Left lobe of liver (tissue), 2 donors: ENCODE data around the gene NACC2. TPM values are rescaled to one million over a fixed set of nuclear protein-coding genes. Genes with fewer than 3 reads are reported as not detected.
A peak's percentile ranks its signal among the peaks of the same experiment; 100 is the strongest.

ENCODE experiments used
- ATAC-seq: fragments of 200-7000 bp; cut with Tn5 transposase; one replicate; pipeline ENCODE4 v1.9.1; 2020; ENCODE audit warnings: mild to moderate bottlenecking, moderate library complexity
- DNase-seq: peaks from one replicate; pipeline ENCODE4 v3.0.0-alpha.2; 2020; ENCODE audit warnings: low spot score
- total RNA-seq: library from RNA; stranded (reverse); gene quantifications from one replicate; pipeline ENCODE4 v1.2.1, GENCODE V29; 2021
- donor health status: DM: no; HTN: no; CAD: no; lungs with moderate emphysema.
- donor health status: DM: no; HTN: yes; CAD: no.

NACC2 gene
- total RNA-seq, 1 donor from 2014 or later: 18.4 TPM

GRCh38 chr9:136003411-136004218, 91.5 kb downstream of the NACC2 start:
- peak; percentile 5 for ATAC-seq

DNA sequence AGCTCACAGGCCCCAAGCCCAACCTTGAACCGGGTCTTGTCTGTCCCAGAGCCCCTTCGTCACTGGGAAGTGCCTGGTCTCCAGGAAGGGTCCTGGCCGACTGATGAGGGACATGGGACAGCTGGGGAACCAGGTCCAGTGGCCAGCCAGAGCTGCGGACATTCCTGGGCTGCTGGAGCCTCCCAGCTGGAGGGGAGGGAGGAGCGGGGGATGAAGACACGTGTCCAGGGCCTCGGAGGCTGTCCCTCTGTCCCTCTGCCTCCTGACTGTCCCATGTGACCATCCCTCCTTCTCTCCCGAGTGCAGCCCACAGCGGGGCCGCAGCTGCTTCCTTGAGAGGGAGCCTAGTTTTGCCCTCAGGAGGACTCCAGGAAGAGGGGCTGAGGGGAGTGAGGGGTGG, 92.2 kb downstream of the NACC2 start:
- DNase-seq: no peak

More at GRCh38 chr9:136003411-136004218, 91.5 kb downstream of the NACC2 start:
- no peak for DNase-seq

DNA sequence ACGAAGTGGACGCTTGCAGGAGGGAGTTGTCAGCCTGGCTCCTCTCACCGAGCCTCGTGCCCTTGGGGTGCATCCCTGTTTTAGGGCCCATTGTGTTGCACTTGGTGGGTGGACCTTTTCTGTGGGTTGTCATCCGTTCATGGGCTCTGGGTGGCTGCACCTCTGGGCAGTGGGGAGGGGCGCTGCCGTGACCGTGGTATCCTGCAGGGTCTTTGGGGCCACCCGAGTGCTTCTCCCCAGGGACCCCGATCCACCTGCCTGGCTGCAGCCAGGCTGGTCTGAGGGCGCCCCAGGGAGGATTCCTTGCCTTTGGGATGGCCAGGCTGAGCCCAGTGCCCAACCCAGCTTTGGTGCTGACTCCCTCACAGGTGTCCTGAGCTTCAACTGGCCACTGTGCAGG, 92.9 kb downstream of the NACC2 start:
- ATAC-seq (no peak), DNase-seq (no peak)

More for the DNA sequence above, 92.2 kb downstream of the NACC2 start:
- peak; percentile 58 for ATAC-seq

- ATAC-seq: no peak
- DNase-seq: no peak
These were observed 93.9 kb downstream of the NACC2 start for GRCh38 chr9:136001231-136001630.

- DNase-seq (no peak), ATAC-seq (no peak)
These were observed 96.5 kb downstream of the NACC2 start for GRCh38 chr9:135998410-135999071.

- DNase-seq: no peak
- no peak for ATAC-seq
These were observed 97.1 kb downstream of the NACC2 start for GRCh38 chr9:135998016-135998380.

DNA sequence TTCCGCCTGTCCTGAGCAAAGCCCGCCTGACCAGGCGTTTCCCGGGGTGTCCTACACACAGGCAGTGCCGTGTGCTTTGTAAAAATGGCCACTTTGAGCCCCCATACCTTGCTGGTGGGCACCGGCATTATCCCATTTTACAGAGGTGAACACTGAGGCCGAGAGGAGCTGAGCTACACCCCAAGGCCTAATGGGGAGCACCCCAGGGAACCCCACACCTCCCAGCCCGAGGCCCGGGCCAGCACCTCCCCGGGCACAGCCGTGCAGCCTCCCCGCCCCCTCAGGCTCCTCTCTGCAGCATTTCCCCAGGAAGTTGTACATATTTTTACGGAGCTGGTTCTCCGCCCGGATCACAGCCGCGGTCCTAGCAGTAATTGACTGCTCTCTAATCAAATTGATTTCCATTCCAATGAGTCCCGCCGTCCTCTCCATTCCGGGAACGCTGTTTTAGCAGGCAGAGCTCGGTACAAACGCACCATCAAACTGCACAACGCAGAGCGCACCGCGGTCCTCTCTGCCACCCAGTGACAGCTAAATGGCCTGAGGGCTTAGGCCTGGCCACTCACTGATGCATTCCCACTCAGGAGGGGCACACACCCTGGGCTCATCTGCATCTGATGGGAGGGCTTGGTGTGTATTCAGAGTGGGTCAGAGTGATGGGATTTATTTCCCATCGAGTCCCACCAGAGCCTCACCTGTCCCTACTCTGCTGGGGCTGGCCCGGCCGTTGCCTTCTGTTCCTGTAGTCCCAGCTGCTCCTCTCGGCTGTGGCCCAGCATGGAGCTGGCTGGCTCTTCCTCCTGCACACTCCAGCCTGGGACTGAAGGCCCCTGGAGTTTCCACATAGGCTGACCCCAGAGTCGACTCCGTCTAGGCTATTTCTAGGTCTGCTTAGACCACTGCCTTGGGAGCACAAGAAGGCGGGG, 97.7 kb downstream of the NACC2 start:
- no peak for ATAC-seq
- DNase-seq: no peak

DNA sequence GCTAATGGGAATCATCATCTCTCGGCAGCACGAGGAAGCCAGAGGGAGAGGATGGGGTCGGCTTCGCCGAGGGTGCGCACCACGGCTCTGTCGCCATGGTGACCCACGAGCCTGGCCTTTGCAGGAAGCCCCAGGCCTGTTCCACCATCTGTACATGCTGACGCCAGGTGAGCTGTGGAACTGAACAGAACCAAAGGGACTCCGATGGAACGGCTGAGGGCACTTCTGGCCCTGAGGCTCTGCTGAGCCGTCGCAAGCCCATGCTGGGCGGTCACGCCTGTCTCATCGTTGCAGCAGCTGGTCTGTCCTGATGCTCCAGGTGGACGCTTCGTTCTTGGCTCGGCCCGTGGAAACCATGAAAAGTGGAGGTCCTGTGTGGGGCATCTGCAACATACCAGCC, 99.3 kb downstream of the NACC2 start:
- DNase-seq (no peak), ATAC-seq (no peak)

DNA sequence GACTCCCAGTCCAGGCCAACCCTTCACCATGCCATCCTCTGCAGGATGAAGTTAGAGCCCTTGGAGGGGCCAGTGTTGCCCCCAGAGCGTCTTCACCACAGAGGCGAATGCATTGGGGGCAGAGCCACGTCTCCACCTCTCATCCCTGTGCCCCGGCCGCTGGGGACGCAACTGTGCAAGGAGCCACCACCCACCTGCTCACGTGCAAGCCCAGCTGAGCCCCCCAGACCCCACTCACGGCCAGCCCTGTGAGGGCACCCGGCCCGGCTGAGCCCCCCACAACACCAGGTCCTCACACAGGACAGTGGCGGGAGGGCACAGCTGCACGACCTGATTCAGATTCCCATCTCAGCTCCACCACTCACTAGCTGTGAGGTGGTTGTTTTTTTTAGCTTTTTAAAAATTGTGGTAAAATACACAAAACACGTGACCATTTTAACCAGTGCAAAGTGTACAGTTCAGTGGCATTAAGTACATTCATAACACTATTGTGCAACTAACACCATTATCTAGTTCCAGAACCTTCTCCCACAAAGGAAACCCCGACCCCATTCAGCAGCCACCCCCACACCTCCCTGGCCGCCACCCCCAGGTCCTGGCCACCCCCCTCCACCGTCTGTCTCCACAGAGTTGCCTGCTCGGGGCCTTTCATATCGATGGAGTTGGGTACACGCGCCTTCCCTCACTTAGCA, 100.4 kb downstream of the NACC2 start:
- no peak for DNase-seq
- ATAC-seq: peak; percentile 19

- ATAC-seq: peak; percentile 79
- peak; percentile 95 for DNase-seq
These were observed 101.2 kb downstream of the NACC2 start for GRCh38 chr9:135993765-135994500.

DNA sequence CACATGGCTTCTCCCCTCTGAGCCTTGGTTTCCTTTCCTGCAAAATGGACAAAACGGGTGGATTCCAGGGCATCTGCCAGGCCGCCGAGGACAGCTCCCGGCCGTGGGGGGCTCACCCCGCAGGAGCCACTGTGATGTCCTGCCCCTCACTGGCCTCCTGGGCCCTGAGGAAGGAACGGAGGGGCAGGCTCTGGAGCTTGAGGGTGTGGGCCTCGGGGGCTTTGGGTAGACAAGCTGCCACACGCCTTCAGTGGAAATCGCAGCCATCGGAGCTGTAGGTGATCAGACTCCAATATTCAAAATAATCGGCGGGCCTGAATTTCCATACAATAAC, 101.7 kb downstream of the NACC2 start:
- ATAC-seq (no peak), DNase-seq (no peak)

DNA sequence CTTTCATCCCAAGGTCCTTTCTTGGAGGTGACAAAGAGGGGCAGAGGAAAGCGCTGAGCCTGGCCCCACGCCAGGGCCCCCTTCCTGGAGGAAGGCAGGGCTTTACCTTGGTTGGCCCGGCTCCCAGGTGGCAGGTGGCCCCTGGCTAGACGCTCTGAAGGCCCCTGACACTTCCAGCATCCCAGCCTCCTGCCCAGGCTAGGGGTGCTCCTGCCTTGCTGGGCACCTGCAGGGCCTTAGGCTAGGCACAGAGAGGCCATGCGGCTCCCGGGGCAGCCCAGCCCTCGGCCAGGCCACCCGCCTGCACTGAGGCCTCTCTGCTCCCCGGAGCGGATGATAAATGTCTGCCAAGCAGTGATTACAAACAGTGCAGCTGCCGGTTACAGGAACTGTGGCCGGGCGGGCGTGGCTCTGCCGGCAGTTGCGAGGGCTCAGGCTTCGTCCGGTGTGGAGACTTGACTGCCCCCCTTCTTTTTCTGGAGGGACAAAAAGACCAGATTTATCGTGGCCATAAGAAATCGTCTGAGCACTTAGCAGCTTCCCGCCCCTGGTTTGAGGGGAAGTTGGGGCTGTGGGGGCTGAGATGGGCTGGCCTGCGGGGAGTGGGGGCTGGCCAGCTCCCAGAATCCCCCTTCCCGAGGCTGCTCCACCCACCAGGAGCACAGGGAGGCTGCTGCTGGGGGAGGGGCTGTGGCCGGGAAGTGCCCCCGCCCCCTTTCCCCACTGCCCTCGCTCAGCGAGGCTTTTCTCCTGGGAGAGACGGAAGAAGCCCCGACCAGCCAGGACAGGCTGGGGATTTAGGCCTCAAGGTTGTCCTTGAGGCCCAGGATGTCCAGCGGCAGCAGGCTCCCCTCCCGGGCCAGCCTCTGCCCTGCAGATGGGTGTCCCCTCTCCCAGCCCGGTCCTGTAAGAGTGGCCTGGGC, 102.3 kb downstream of the NACC2 start:
- DNase-seq: peak; percentile 82
- peak; percentile 58 for ATAC-seq

DNA sequence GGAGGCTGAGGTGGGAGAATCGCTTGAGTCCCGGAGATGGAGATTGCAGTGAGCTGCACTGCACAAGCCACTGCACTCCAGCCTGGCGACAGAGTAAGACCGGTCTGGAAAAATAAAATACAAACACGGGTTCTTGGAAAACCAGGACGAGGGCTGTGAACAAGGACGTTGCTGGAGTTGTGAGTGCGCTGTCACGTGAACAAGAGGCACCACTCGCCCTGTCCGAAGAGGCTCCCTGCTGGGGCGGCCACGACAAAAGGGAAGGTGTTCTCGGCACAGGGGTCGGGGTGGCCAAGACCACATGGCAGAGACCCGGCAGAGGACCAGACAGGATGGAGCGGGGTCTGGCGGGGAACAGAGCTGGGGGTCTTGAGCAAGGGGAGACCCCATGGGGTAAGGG, 103.3 kb downstream of the NACC2 start:
- no peak for ATAC-seq
- DNase-seq: no peak

GRCh38 chr9:135990468-135991429, 104.3 kb downstream of the NACC2 start:
- ATAC-seq (peak; percentile 24), DNase-seq (no peak)

- DNase-seq: no peak
- ATAC-seq: no peak
These were observed 105.2 kb downstream of the NACC2 start for GRCh38 chr9:135989722-135990467.

DNA sequence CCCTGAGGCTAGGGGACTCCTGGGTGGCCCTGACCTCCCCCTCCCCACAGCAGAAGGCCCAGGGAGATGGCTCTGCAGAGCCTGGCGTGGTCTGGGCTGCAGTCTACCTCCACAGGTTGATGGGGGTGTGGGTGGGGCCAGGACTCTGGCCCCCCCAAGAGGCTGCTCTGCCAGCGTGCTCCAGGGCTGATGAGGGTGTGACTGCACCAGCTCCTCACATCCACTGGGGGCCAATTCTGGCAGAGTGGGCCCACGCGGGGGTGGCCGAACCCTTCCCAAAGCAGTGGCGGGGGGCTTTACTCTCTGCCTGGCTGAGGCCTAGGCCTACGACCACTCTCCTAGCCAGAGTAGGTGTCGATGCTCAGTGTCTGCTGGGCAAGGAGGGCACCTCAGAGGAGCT, 105.9 kb downstream of the NACC2 start:
- DNase-seq: no peak

DNA sequence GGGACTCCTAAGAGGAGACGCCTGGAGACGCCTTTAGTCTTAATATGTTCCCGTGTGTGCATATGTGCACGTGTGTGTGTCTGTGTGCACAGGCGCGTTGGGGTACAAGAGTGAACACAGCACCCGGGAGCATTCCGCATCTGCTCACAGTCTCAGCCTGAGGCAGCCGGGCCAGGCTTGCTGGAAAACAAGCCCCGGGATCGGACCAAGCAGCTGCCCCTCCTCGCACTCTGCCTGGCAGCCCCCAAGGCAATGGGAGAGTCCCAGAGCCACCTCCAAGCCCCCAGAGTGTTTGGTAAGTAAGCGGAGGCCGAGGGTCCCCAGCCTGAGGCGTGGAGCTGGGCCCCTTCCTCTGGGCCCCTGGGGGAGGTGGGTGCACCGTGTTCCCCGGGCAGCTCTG, 106.6 kb downstream of the NACC2 start:
- ATAC-seq (no peak), DNase-seq (no peak)

More for the DNA sequence above, 105.9 kb downstream of the NACC2 start:
- ATAC-seq: no peak
